HepG2 (cell line): ENCODE results near the gene TOB1. TPM values are rescaled to one million over a fixed set of nuclear protein-coding genes. Genes with fewer than 3 reads are reported as not detected.

Experiments
- AHR ChIP-seq: IDR thresholded peaks from 2 replicates; pipeline ENCODE4 v1.6.1; 2018; ENCODE audit warnings: missing genetic modification reagents, missing compliant biosample characterization
- AKAP8 ChIP-seq: sonication (generic); formaldehyde crosslinking; IDR thresholded peaks from 2 replicates; pipeline ENCODE4 v1.5.1; 2020; ENCODE audit warnings: mild to moderate bottlenecking, missing genetic modification reagents
- BRD4 ChIP-seq: sonication (generic); formaldehyde crosslinking; IDR thresholded peaks from 2 replicates; pipeline ENCODE4 v1.4.0; 2020; ENCODE audit warnings: missing genetic modification reagents
- CREM ChIP-seq, 2 experiments: sonication (generic) in 1 of 2; formaldehyde crosslinking in 1 of 2; IDR thresholded peaks; 2 replicates each; pipeline versions ENCODE4 v1.4.0 to v1.6.1; 2016 to 2020; ENCODE audit warnings: antibody characterized with exemption in 1 of 2, mild to moderate bottlenecking in 1 of 2, missing genetic modification reagents in 1 of 2
- EEA1 ChIP-seq: sonication (generic); formaldehyde crosslinking; IDR thresholded peaks from 2 replicates; pipeline ENCODE4 v1.5.1; 2020; ENCODE audit warnings: mild to moderate bottlenecking, missing genetic modification reagents, borderline replicate concordance
- FLYWCH1 ChIP-seq: sonication (generic); formaldehyde crosslinking; IDR thresholded peaks from 2 replicates; pipeline ENCODE4 v1.8.1; 2023; ENCODE audit warnings: mild to moderate bottlenecking, missing genetic modification reagents
- HOXA5 ChIP-seq: sonication (generic); formaldehyde crosslinking; IDR thresholded peaks from 2 replicates; pipeline ENCODE4 v1.4.0; 2020; ENCODE audit warnings: missing genetic modification reagents
- IKZF1 ChIP-seq: fragments of 450-650 bp; IDR thresholded peaks from 2 replicates; pipeline ENCODE4 v1.7.1; 2016
- RAD51 ChIP-seq: fragments of 450-650 bp; IDR thresholded peaks from 2 replicates; pipeline ENCODE4 v1.6.1; 2016; ENCODE audit warnings: borderline replicate concordance
- RBFOX2 ChIP-seq: fragments of 200-400 bp; formaldehyde crosslinking; IDR thresholded peaks from 2 replicates; pipeline ENCODE4 v1.6.1; 2017; ENCODE audit warnings: low read depth, mild to moderate bottlenecking, low read length
- SKI ChIP-seq: fragments of 450-650 bp; IDR thresholded peaks from one replicate; pipeline ENCODE4 v1.6.1; 2018; ENCODE audit warnings: mild to moderate bottlenecking; ENCODE audit not compliant: partially characterized antibody
- SMARCE1 ChIP-seq: fragments of 450-650 bp; IDR thresholded peaks from 2 replicates; pipeline ENCODE4 v1.6.1; 2017; ENCODE audit warnings: borderline replicate concordance
- SOX13 ChIP-seq, 3 experiments: fragments of 450-650 bp in 1 of 3; sonication (generic) in 1 of 3; formaldehyde crosslinking in 1 of 3; IDR thresholded peaks in 2 of 3; conservative IDR thresholded peaks in 1 of 3; 2 replicates each; pipeline versions ENCODE4 v1.5.0 to v1.6.1; 2016 to 2020; ENCODE audit warnings: antibody characterized with exemption in 1 of 3, mild to moderate bottlenecking in 1 of 3, missing compliant biosample characterization in 1 of 3, missing genetic modification reagents in 1 of 3, moderate library complexity in 1 of 3
- ZNF207 ChIP-seq: fragments of 450-650 bp; IDR thresholded peaks from 2 replicates; pipeline ENCODE4 v1.6.1; 2016; ENCODE audit warnings: antibody characterized with exemption, borderline replicate concordance
- ZNF451 ChIP-seq: sonication (generic); formaldehyde crosslinking; IDR thresholded peaks from 2 replicates; pipeline ENCODE4 v1.5.0; 2020; ENCODE audit warnings: mild to moderate bottlenecking, missing genetic modification reagents
- ZNF790 ChIP-seq: sonication (generic); formaldehyde crosslinking; IDR thresholded peaks from 2 replicates; pipeline ENCODE4 v1.8.0; 2022; ENCODE audit warnings: missing genetic modification reagents, mild to moderate bottlenecking, borderline replicate concordance
- ZSCAN29 ChIP-seq: sonication (generic); formaldehyde crosslinking; conservative IDR thresholded peaks from 2 replicates; pipeline ENCODE4 v1.4.0; 2020; ENCODE audit warnings: mild to moderate bottlenecking, missing genetic modification reagents
- polyA plus RNA-seq, 8 experiments: library from polyadenylated mRNA; depleted of rRNA in 3 of 8; stranded (reverse) in 7 of 8; unstranded in 1 of 8; fragments of >200 nt; fragmentation: Illumina TruSeq in 4 of 8; extraction: Trizol in 4 of 8; gene quantifications; 2 replicates each; pipeline versions ENCODE4 v1.2.1 to v1.2.3, GENCODE V29; 2011 to 2016; ENCODE audit warnings: low read depth in 4 of 8, missing spikeins in 1 of 8, mixed read lengths in 1 of 8; ENCODE audit not compliant: insufficient read depth in 1 of 8
- total RNA-seq, 5 experiments: library from RNA; depleted of rRNA; stranded (reverse); fragments of >200 nt; fragmentation: Illumina TruSeq; extraction: Trizol; gene quantifications; 2 replicates each; pipeline ENCODE4 v1.2.3, GENCODE V29; 2016; ENCODE audit warnings: low read depth in 1 of 5
- TF ChIP-seq, protein P1 (sequence below): IDR thresholded peaks from 2 replicates; pipeline ENCODE4 v1.6.1; 2016; ENCODE audit warnings: low read depth, missing genetic modification reagents, missing compliant biosample characterization
- TF ChIP-seq, protein P2 (sequence below): sonication (generic); formaldehyde crosslinking; IDR thresholded peaks from 2 replicates; pipeline ENCODE4 v1.5.1; 2020; ENCODE audit warnings: missing genetic modification reagents, mild to moderate bottlenecking, borderline replicate concordance
- TF ChIP-seq, protein P3 (sequence below): IDR thresholded peaks from 2 replicates; pipeline ENCODE4 v1.6.1; 2018; ENCODE audit warnings: missing genetic modification reagents, mild to moderate bottlenecking, missing compliant biosample characterization
- TF ChIP-seq, protein P4 (sequence below): sonication (generic); formaldehyde crosslinking; IDR thresholded peaks from 2 replicates; pipeline ENCODE4 v1.4.0; 2020; ENCODE audit warnings: missing genetic modification reagents

Gene TOB1
- total and polyA plus RNA-seq, 2 of the 13 experiments (the other 11 are each of a cell fraction or from before 2014, with no cell fraction given), result 21.9 to 57.7 TPM

DNA sequence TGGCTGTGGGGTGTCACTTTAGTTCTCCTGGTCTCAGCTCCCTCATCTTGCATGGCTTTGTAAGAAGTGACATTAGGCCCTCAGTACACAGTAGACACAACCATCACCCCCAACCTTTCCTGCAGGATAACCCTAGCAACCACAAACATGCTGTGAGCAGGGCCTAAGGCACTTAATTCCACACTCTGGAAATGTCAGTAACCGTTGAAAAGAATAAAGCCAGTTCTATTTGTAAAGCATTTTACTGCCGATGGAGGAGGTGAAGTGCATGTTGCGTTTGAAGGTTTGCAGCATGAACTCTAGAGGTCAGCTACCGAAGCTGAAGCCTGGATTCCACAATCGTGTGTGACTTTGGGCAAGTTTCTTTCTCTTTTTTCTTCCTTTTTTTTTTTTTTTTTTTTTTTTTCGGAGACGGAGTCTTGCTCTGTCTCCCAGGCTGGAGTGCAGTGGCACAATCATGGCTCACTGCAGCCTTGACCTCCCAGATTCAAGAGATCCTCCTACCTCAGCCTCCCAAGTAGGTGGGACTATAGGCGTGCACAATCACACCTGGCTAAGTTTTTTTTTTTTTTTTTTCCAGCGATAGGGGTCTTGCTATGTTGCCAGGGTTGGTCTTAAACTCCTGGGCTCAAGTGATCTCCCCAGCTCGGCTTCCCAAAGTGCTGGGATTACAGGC, 26.1 kb upstream of the TOB1 start (continued):
- TF ChIP-seq, protein P1, sequence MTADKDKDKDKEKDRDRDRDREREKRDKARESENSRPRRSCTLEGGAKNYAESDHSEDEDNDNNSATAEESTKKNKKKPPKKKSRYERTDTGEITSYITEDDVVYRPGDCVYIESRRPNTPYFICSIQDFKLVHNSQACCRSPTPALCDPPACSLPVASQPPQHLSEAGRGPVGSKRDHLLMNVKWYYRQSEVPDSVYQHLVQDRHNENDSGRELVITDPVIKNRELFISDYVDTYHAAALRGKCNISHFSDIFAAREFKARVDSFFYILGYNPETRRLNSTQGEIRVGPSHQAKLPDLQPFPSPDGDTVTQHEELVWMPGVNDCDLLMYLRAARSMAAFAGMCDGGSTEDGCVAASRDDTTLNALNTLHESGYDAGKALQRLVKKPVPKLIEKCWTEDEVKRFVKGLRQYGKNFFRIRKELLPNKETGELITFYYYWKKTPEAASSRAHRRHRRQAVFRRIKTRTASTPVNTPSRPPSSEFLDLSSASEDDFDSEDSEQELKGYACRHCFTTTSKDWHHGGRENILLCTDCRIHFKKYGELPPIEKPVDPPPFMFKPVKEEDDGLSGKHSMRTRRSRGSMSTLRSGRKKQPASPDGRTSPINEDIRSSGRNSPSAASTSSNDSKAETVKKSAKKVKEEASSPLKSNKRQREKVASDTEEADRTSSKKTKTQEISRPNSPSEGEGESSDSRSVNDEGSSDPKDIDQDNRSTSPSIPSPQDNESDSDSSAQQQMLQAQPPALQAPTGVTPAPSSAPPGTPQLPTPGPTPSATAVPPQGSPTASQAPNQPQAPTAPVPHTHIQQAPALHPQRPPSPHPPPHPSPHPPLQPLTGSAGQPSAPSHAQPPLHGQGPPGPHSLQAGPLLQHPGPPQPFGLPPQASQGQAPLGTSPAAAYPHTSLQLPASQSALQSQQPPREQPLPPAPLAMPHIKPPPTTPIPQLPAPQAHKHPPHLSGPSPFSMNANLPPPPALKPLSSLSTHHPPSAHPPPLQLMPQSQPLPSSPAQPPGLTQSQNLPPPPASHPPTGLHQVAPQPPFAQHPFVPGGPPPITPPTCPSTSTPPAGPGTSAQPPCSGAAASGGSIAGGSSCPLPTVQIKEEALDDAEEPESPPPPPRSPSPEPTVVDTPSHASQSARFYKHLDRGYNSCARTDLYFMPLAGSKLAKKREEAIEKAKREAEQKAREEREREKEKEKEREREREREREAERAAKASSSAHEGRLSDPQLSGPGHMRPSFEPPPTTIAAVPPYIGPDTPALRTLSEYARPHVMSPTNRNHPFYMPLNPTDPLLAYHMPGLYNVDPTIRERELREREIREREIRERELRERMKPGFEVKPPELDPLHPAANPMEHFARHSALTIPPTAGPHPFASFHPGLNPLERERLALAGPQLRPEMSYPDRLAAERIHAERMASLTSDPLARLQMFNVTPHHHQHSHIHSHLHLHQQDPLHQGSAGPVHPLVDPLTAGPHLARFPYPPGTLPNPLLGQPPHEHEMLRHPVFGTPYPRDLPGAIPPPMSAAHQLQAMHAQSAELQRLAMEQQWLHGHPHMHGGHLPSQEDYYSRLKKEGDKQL, result no peak
- no peak for TF ChIP-seq CREM (IDR thresholded peaks at IDR 0.05)
- TF ChIP-seq CREM (CRISPR knock-in tag; IDR thresholded peaks at IDR 0.05), result no peak
- TF ChIP-seq, protein P2, sequence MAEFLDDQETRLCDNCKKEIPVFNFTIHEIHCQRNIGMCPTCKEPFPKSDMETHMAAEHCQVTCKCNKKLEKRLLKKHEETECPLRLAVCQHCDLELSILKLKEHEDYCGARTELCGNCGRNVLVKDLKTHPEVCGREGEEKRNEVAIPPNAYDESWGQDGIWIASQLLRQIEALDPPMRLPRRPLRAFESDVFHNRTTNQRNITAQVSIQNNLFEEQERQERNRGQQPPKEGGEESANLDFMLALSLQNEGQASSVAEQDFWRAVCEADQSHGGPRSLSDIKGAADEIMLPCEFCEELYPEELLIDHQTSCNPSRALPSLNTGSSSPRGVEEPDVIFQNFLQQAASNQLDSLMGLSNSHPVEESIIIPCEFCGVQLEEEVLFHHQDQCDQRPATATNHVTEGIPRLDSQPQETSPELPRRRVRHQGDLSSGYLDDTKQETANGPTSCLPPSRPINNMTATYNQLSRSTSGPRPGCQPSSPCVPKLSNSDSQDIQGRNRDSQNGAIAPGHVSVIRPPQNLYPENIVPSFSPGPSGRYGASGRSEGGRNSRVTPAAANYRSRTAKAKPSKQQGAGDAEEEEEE, result no peak
- no peak for TF ChIP-seq BRD4 (CRISPR knock-in tag)
- TF ChIP-seq FLYWCH1 (CRISPR knock-in tag), result no peak
- no peak for TF ChIP-seq IKZF1
- no peak for TF ChIP-seq HOXA5
- no peak for TF ChIP-seq RBFOX2
- TF ChIP-seq RAD51, result no peak
- TF ChIP-seq ZNF790 (CRISPR knock-in tag), result no peak
- TF ChIP-seq SOX13 (IDR thresholded peaks at IDR 0.05), result no peak
- peak in 1 of 2 experiments; percentile 33; a peak in 1 of 4 replicates for TF ChIP-seq SOX13 (CRISPR knock-in tag; conservative IDR thresholded peaks at IDR 0.05 in 1 of 2, IDR thresholded peaks at IDR 0.05 in 1 of 2)
- no peak for TF ChIP-seq ZSCAN29
- TF ChIP-seq, protein P3, sequence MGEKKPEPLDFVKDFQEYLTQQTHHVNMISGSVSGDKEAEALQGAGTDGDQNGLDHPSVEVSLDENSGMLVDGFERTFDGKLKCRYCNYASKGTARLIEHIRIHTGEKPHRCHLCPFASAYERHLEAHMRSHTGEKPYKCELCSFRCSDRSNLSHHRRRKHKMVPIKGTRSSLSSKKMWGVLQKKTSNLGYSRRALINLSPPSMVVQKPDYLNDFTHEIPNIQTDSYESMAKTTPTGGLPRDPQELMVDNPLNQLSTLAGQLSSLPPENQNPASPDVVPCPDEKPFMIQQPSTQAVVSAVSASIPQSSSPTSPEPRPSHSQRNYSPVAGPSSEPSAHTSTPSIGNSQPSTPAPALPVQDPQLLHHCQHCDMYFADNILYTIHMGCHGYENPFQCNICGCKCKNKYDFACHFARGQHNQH (CRISPR knock-in tag), result no peak
- no peak for TF ChIP-seq EEA1 (CRISPR knock-in tag)
- no peak for TF ChIP-seq SMARCE1
- no peak for TF ChIP-seq SKI
- TF ChIP-seq, protein P4, sequence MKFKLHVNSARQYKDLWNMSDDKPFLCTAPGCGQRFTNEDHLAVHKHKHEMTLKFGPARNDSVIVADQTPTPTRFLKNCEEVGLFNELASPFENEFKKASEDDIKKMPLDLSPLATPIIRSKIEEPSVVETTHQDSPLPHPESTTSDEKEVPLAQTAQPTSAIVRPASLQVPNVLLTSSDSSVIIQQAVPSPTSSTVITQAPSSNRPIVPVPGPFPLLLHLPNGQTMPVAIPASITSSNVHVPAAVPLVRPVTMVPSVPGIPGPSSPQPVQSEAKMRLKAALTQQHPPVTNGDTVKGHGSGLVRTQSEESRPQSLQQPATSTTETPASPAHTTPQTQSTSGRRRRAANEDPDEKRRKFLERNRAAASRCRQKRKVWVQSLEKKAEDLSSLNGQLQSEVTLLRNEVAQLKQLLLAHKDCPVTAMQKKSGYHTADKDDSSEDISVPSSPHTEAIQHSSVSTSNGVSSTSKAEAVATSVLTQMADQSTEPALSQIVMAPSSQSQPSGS (CRISPR knock-in tag), result no peak
- no peak for TF ChIP-seq ZNF207
- TF ChIP-seq ZNF451 (CRISPR knock-in tag), result no peak
- no peak for TF ChIP-seq AHR (CRISPR knock-in tag)
- TF ChIP-seq AKAP8, result no peak
